Spinal cord (tissue), 10 donors: Measurements from ENCODE around the gene LMBR1. TPM values are rescaled to one million over a fixed set of nuclear protein-coding genes. Genes with fewer than 3 reads are reported as not detected.

Experiments
- DNase-seq, 6 donors: peaks; one replicate each; pipeline versions ENCODE4 v3.0.0 to v3.0.0-alpha.2; 2013 to 2015; ENCODE audit warnings: low spot score in 6 of 6, low read depth in 4 of 6
- H3K27ac ChIP-seq: one replicate; pipeline ENCODE4 v1.5.1; 2013; ENCODE audit warnings: low read depth, low read length, control low read depth
- H3K27me3 ChIP-seq: one replicate; pipeline ENCODE4 v1.6.1; 2013; ENCODE audit warnings: low read length; ENCODE audit not compliant: control insufficient read depth, insufficient read depth
- H3K36me3 ChIP-seq: one replicate; pipeline ENCODE4 v1.6.1; 2013; ENCODE audit warnings: low read length; ENCODE audit not compliant: control insufficient read depth, insufficient read depth
- H3K4me1 ChIP-seq: one replicate; pipeline ENCODE4 v1.6.1; 2013; ENCODE audit warnings: low read length; ENCODE audit not compliant: control insufficient read depth, insufficient read depth
- H3K4me3 ChIP-seq: one replicate; pipeline ENCODE4 v1.5.1; 2013; ENCODE audit warnings: low read depth, low read length, control low read depth
- H3K9me3 ChIP-seq: one replicate; pipeline ENCODE4 v1.6.1; 2013; ENCODE audit warnings: low read length; ENCODE audit not compliant: control insufficient read depth, insufficient read depth
- WGBS: methylation state at CpG from one replicate; pipeline ENCODE4 v1.1.5; 2013; ENCODE audit warnings: missing lambda C conversion rate; ENCODE audit not compliant: insufficient coverage; 5-methylcytosine and 5-hydroxymethylcytosine counted together
- polyA plus RNA-seq, 2 donors: library from polyadenylated mRNA; unstranded; fragments of 120-200 nt; gene quantifications; one replicate each; pipeline ENCODE4 v1.2.1, GENCODE V29; 2013; ENCODE audit not compliant: insufficient read length in 2 of 2
- small RNA-seq: library from RNA; depleted of rRNA; stranded (forward); fragments of <200 nt; gene quantifications from one replicate; pipeline ENCODE3, GENCODE V24; 2014; ENCODE audit warnings: low replicate concordance
- total RNA-seq, 2 donors: library from RNA; depleted of rRNA in 1 of 2; stranded (reverse); fragments of 120-200 nt in 1 of 2; fragments of >200 nt in 1 of 2; gene quantifications; one replicate each; pipeline versions ENCODE4 v1.2.3 to v1.2.4, GENCODE V29; 2013 to 2014
- donor health status: healthy.

The LMBR1 gene
- total and polyA plus RNA-seq, 4 donors = 54.9 to 164 (median 64.1) TPM

DNA sequence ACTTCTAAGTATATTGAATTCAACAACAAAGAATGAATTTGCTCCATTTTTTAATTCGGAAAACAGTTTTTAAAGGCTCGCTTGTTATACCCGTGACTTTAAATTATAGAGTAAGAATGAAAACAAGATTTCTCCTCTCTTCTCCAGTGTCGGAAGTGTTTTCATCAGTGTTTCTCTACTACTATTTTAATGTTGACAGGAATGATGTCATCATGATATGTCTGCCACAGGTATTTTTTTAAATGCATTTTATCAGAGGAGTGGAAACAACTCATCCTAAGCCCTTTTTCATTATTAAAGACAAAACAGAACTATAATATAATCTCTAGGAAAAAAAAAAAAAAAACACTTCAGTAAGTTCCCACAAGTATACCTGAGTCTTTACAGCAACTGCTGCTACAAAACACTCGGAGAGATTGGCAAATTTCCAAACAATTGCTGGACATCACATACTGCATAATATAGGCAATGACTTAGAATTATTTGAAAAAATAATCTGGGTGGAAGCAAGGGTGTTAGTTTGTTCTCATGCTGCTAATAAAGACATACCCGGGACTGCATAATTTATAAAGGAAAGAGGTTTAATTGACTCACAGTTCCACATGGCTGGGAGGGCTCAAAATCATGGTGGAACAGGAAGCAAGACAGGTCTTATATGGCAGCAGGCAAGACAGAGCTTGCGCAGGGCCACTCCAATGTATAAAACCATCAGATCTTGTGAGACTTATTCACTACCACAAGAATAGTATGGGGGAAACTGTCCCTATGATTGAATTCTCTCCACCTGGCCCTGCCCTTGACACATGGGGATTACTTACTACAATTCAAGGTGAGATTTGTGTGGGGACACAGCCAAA lies 257.2 kb downstream of the LMBR1 start:
- H3K9me3 ChIP-seq = no peaks in the 10 kb centered on the region
- peaks cover 15% of the 10 kb centered on the region for H3K4me1 ChIP-seq
- H3K27me3 ChIP-seq = no peaks in the 10 kb centered on the region
- no peak overlapping the region for H3K4me3 ChIP-seq
- no peak for DNase-seq
- H3K27ac ChIP-seq = no peak overlapping the region
- WGBS = no CpG with 5 or more reads among the region's 7 CpGs
- H3K36me3 ChIP-seq = no peaks in the 10 kb centered on the region

DNA sequence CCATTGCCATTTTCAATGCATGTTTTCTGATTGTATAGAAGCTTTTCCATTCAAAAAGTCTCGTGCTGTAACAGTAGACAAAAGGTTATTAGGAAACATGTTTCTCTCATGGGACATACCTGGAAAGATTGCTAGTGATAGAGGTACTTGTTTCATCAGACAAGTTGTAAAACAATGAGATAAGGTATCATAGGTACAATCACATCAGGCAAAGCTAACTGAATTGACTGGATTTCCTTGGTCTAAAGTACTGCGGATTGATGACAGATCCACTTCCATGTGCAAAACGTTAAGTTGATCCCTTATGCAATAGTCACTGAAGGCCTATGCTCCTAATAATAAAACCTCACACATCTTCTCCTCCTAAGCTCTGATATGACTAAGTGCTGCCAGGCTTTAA lies 258.9 kb downstream of the LMBR1 start:
- H3K27me3 ChIP-seq = no peaks in the 10 kb centered on the region
- 80% methylated on average over 1 of the region's 3 CpGs for WGBS
- H3K27ac ChIP-seq = no peak overlapping the region
- DNase-seq = no peak
- H3K36me3 ChIP-seq = no peaks in the 10 kb centered on the region
- H3K9me3 ChIP-seq = peaks cover 2% of the 10 kb centered on the region
- no peak overlapping the region for H3K4me3 ChIP-seq
- peaks cover 5% of the 10 kb centered on the region for H3K4me1 ChIP-seq

DNA sequence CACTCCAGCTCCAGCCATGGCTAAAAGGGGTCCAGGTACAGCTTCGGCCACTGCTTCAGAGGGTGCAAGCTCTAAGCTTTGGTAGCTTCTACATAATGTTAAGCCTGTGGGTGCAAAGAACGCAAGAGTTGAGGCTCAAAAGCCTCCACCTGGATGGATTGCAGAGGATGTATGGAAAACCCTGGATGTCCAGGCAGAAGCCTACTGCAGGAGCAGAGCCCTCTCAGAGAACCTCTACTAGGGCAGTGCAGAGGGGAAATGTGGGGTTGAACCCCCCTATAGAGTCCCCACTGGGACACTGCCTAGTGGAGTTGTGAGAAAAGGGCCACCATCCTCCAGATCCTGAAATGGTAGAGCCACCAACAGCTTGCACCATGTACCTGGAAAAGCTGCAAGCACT lies 263.1 kb downstream of the LMBR1 start:
- Histone ChIP-seq H3K9me3 (peaks cover 7% of the 10 kb centered on the region), H3K36me3 (no peaks in the 10 kb centered on the region), H3K27me3 (no peaks in the 10 kb centered on the region), H3K4me1 (no peaks in the 10 kb centered on the region), H3K27ac (no peak overlapping the region), H3K4me3 (no peak overlapping the region)
- WGBS = 86% methylated on average over 1 of the region's 2 CpGs
- DNase-seq = no peak

DNA sequence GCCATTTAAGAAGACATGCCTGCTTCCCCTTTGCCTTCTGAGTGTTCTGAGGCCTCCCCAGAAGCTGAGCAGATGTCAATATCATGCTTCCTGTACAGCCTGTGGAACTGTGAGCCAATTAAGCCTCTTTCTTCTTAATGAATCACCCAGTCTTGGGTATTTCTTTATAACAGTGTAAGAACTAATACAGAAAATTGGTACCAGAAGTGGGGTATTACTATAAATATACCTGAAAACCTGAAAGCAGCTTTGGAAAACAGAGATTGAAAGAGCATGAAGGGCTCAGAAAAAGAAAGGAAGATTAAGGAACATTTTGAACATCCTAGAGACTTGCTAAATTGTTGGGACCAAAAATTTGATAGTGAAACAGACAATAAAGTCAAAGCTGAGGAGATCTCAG lies 264.4 kb downstream of the LMBR1 start:
- no peak for DNase-seq
- no peaks in the 10 kb centered on the region for H3K36me3 ChIP-seq
- peaks cover 7% of the 10 kb centered on the region for H3K9me3 ChIP-seq
- no peaks in the 10 kb centered on the region for H3K4me1 ChIP-seq
- H3K27me3 ChIP-seq = no peaks in the 10 kb centered on the region
- H3K27ac ChIP-seq = no peak overlapping the region
- H3K4me3 ChIP-seq = no peak overlapping the region

Small RNA genes within 50 kb of the gene (small RNA-seq; reads per million reads assigned to genes)
- 0.06 reads per million for gene RNU4-31P

Other genes with a start within 250 kb of the LMBR1 start
- gene NOM1, start 56.5 kb upstream of the LMBR1 start, total RNA-seq = 10 to 100 TPM; 18.1 to 22.2 TPM
- 10 to 100 TPM; 13.5 to 24.4 TPM for gene NOM1, start 56.5 kb upstream of the LMBR1 start, polyA plus RNA-seq
- 1 to 10 TPM in 1 of 2 donors, under 1 TPM in 1; 0.72 to 1.2 TPM for gene MNX1, start 117.5 kb upstream of the LMBR1 start, total RNA-seq
- gene MNX1, start 117.5 kb upstream of the LMBR1 start, polyA plus RNA-seq = 1 to 10 TPM; 3.4 to 7.0 TPM
- 100 to 1,000 TPM in 1 of 2 donors, 10 to 100 TPM in 1; 52.3 to 113 TPM for gene UBE3C, start 245.7 kb upstream of the LMBR1 start, total RNA-seq
- 10 to 100 TPM; 44.3 to 48.9 TPM for gene UBE3C, start 245.7 kb upstream of the LMBR1 start, polyA plus RNA-seq